OCI-LY1 (cell line): ENCODE data around the gene FOXO3.

Experiments
- H2AFZ ChIP-seq: fragments of 200-600 bp; sonication (generic), shearing (Covaris generic); 2 replicates; pipeline ENCODE4 v1.6.0; 2014; ENCODE audit warnings: antibody characterized with exemption, mild to moderate bottlenecking, low read length
- H3F3A ChIP-seq: fragments of 200-600 bp; sonication (generic), shearing (Covaris generic); 2 replicates; pipeline ENCODE4 v1.6.0; 2014; ENCODE audit warnings: mild to moderate bottlenecking, antibody characterized with exemption, low read length, moderate library complexity; ENCODE audit not compliant: insufficient read depth
- H3K27ac ChIP-seq: fragments of 200-600 bp; sonication (generic); 2 replicates; pipeline ENCODE4 v1.5.1; 2014; ENCODE audit warnings: low read length, mixed run types, mild to moderate bottlenecking, low read depth; ENCODE audit not compliant: poor library complexity, severe bottlenecking
- H3K27me3 ChIP-seq: fragments of 200-600 bp; sonication (generic); 2 replicates; pipeline ENCODE4 v1.6.0; 2014; ENCODE audit warnings: antibody characterized with exemption, mild to moderate bottlenecking, low read length, moderate library complexity; ENCODE audit not compliant: insufficient read depth
- H3K36me3 ChIP-seq: fragments of 200-600 bp; sonication (generic); 2 replicates; pipeline ENCODE4 v1.6.1; 2014; ENCODE audit warnings: mild to moderate bottlenecking, antibody characterized with exemption, low read length, moderate library complexity, mixed read lengths; ENCODE audit not compliant: insufficient read depth
- H3K4me1 ChIP-seq: fragments of 200-600 bp; sonication (generic); 2 replicates; pipeline ENCODE4 v1.5.1; 2014; ENCODE audit warnings: mild to moderate bottlenecking, low read length, moderate library complexity; ENCODE audit not compliant: insufficient read depth, severe bottlenecking
- H3K4me2 ChIP-seq: fragments of 200-600 bp; sonication (generic), shearing (Covaris generic); 2 replicates; pipeline ENCODE4 v1.6.1; 2014; ENCODE audit warnings: low read length
- H3K4me3 ChIP-seq: fragments of 200-600 bp; sonication (generic); 2 replicates; pipeline ENCODE4 v1.5.1; 2014; ENCODE audit warnings: low read length, low read depth, mild to moderate bottlenecking, mixed read lengths; ENCODE audit not compliant: poor library complexity, severe bottlenecking
- H3K79me2 ChIP-seq: fragments of 200-600 bp; shearing (Covaris generic); 2 replicates; pipeline ENCODE4 v1.6.1; 2016; ENCODE audit warnings: mixed run types, low read length, mixed read lengths; ENCODE audit not compliant: insufficient read depth
- H3K9ac ChIP-seq: fragments of 200-600 bp; sonication (generic), shearing (Covaris generic); 2 replicates; pipeline ENCODE4 v1.6.1; 2014; ENCODE audit warnings: mild to moderate bottlenecking, low read length, mixed read lengths
- H3K9me2 ChIP-seq: fragments of 200-600 bp; sonication (generic), shearing (Covaris generic); 2 replicates; pipeline ENCODE4 v1.6.1; 2014; ENCODE audit warnings: low read depth, mild to moderate bottlenecking, low read length, mixed read lengths
- H3K9me3 ChIP-seq: fragments of 200-600 bp; shearing (Covaris generic); 2 replicates; pipeline ENCODE4 v1.6.1; 2014; ENCODE audit warnings: low read length, mixed read lengths
- H4K20me1 ChIP-seq: fragments of 200-600 bp; sonication (generic), shearing (Covaris generic); 2 replicates; pipeline ENCODE4 v1.6.0; 2016; ENCODE audit warnings: mild to moderate bottlenecking, low read length; ENCODE audit not compliant: insufficient read depth
- CTCF ChIP-seq: fragments of 200-600 bp; sonication (generic), shearing (Covaris generic); IDR thresholded peaks from 2 replicates; pipeline ENCODE4 v1.5.1; 2017; ENCODE audit warnings: mild to moderate bottlenecking, antibody characterized with exemption, low read length, moderate library complexity, mixed read lengths
- EZH2 ChIP-seq: fragments of 200-600 bp; sonication (generic), shearing (Covaris generic); IDR thresholded peaks from 2 replicates; pipeline ENCODE4 v1.8.0; 2017; ENCODE audit warnings: borderline replicate concordance, mixed run types, mild to moderate bottlenecking, antibody characterized with exemption, low read length, moderate library complexity, mixed read lengths

FOXO3 gene

GRCh38 chr6:108576709-108577108 is 16.0 kb downstream of the FOXO3 start:
- no peak overlapping the region for H3K9ac ChIP-seq
- H3F3A ChIP-seq, result no peaks in the 10 kb centered on the region
- no peaks in the 10 kb centered on the region for H3K27me3 ChIP-seq
- H3K9me2 ChIP-seq, result no peaks in the 10 kb centered on the region
- H3K27ac ChIP-seq, result no peak overlapping the region
- H4K20me1 ChIP-seq, result no peaks in the 10 kb centered on the region
- peaks cover 38% of the 10 kb centered on the region for H3K4me1 ChIP-seq
- H3K4me2 ChIP-seq, result no peak overlapping the region
- no peak for TF ChIP-seq EZH2
- TF ChIP-seq CTCF, result no peak
- no peak overlapping the region for H3K4me3 ChIP-seq
- H3K9me3 ChIP-seq, result no peaks in the 10 kb centered on the region
- H2AFZ ChIP-seq, result no peak overlapping the region
- H3K36me3 ChIP-seq, result 0 out of 2 replicates have a peak, but pooled peaks cover 11% of the 10 kb centered on the region
- no peaks in the 10 kb centered on the region for H3K79me2 ChIP-seq

GRCh38 chr6:108578166-108578565 is 17.4 kb downstream of the FOXO3 start:
- no peak overlapping the region for H3K9ac ChIP-seq
- no peak overlapping the region for H3K4me2 ChIP-seq
- no peaks in the 10 kb centered on the region for H4K20me1 ChIP-seq
- no peaks in the 10 kb centered on the region for H3K79me2 ChIP-seq
- no peak overlapping the region for H3K27ac ChIP-seq
- 0 out of 2 replicates have a peak, but pooled peaks cover 11% of the 10 kb centered on the region for H3K36me3 ChIP-seq
- no peaks in the 10 kb centered on the region for H3K27me3 ChIP-seq
- TF ChIP-seq EZH2 (no peak), CTCF (no peak)
- no peaks in the 10 kb centered on the region for H3F3A ChIP-seq
- H3K4me3 ChIP-seq, result no peak overlapping the region
- peaks cover 43% of the 10 kb centered on the region for H3K4me1 ChIP-seq
- no peak overlapping the region for H2AFZ ChIP-seq
- no peaks in the 10 kb centered on the region for H3K9me3 ChIP-seq
- H3K9me2 ChIP-seq, result no peaks in the 10 kb centered on the region

DNA sequence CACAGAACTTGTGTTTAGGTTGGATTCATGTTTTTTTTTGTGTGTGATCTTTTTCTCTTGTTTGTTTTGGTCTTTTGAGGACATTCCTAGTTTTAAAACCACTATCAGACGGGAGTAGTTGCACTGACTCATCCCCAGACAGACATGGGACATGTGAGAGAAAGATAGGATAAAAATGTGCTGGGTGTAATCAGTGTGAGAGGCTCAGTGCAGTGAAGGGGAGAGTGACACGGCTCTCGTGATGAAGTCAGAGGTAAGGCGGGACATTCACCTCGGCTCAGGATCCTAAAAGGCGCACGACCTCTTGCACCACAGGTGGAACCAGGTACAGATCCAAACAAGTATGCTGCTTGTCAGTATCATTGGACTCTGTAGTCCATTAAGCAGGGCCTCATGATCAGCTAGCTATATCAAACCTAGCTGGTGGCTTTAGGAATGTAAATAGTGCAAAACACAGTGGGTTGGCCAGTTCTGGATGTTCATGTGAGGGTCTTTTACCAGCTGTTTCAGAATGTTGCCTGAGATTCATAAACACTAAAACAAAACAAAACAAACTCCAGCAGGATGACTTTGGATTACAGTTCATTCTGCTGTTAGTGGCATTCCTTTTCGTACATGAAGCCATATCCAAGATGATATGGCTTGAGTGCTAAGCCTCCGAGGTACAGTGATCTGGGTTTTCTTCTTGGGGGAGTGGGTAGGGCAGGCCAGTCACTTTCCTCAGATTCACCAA is 18.0 kb downstream of the FOXO3 start:
- H3K27ac ChIP-seq, result no peak overlapping the region
- TF ChIP-seq EZH2, result no peak
- TF ChIP-seq CTCF, result no peak
- no peaks in the 10 kb centered on the region for H3F3A ChIP-seq
- no peak overlapping the region for H3K4me3 ChIP-seq
- 0 out of 2 replicates have a peak, but pooled peaks cover 11% of the 10 kb centered on the region for H3K36me3 ChIP-seq
- H3K9me2 ChIP-seq, result no peaks in the 10 kb centered on the region
- no peak overlapping the region for H3K4me2 ChIP-seq
- H3K9me3 ChIP-seq, result no peaks in the 10 kb centered on the region
- H3K9ac ChIP-seq, result no peak overlapping the region
- H2AFZ ChIP-seq, result no peak overlapping the region
- H3K79me2 ChIP-seq, result no peaks in the 10 kb centered on the region
- no peaks in the 10 kb centered on the region for H3K27me3 ChIP-seq
- no peaks in the 10 kb centered on the region for H4K20me1 ChIP-seq
- peaks cover 43% of the 10 kb centered on the region for H3K4me1 ChIP-seq
